Measurements from ENCODE around the gene CDK11A.
"Not testable (repeated sequence)": the region's sequence is repeated elsewhere in the genome, so short reads cannot be mapped to it uniquely, and the experiment has no call there.

DNA sequence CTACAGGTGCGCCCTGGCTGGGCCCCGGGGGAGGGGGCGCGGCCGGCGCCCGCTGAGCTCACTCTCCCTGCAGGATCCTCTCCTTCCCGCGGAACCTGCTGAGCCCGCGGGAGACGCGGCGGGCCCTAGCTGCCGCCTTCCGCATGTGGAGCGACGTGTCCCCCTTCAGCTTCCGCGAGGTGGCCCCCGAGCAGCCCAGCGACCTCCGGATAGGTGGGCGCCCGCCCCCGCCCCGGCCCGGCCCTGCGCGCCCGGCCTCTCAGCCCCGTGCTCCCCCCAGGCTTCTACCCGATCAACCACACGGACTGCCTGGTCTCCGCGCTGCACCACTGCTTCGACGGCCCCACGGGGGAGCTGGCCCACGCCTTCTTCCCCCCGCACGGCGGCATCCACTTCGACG, 24.1 kb downstream of the CDK11A start:
- TF ChIP-seq, protein P1, sequence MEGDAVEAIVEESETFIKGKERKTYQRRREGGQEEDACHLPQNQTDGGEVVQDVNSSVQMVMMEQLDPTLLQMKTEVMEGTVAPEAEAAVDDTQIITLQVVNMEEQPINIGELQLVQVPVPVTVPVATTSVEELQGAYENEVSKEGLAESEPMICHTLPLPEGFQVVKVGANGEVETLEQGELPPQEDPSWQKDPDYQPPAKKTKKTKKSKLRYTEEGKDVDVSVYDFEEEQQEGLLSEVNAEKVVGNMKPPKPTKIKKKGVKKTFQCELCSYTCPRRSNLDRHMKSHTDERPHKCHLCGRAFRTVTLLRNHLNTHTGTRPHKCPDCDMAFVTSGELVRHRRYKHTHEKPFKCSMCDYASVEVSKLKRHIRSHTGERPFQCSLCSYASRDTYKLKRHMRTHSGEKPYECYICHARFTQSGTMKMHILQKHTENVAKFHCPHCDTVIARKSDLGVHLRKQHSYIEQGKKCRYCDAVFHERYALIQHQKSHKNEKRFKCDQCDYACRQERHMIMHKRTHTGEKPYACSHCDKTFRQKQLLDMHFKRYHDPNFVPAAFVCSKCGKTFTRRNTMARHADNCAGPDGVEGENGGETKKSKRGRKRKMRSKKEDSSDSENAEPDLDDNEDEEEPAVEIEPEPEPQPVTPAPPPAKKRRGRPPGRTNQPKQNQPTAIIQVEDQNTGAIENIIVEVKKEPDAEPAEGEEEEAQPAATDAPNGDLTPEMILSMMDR (IDR thresholded peaks at IDR 0.05): not testable (repeated sequence)
- TF ChIP-seq POLR2A (IDR thresholded peaks at IDR 0.05): not testable (repeated sequence)

Measured in tibial nerve (tissue), 3 donors.